ENCODE data around the gene MMP25.

- TF ChIP-seq CTCF (IDR thresholded peaks at IDR 0.05): no peak
- no peak for TF ChIP-seq ZFX (IDR thresholded peaks at IDR 0.05; ENCODE audit: borderline replicate concordance)
Measured at GRCh38 chr16:3025032-3026002, 21.0 kb upstream of the MMP25 start.

Data from 22Rv1 (cell line).